GM19025 (cell line): ENCODE results near the gene MSMO1.
"Not testable (repeated sequence)": the region's sequence is repeated elsewhere in the genome, so short reads cannot be mapped to it uniquely, and the experiment has no call there.

Experiments
- ATAC-seq: cut with Tn5 transposase; IDR thresholded peaks from one replicate; pipeline ENCODE4 v1.9.1; 2021; ENCODE audit warnings: mild to moderate bottlenecking, low read depth, moderate library complexity; ENCODE audit not compliant: unreplicated experiment

Gene MSMO1

DNA sequence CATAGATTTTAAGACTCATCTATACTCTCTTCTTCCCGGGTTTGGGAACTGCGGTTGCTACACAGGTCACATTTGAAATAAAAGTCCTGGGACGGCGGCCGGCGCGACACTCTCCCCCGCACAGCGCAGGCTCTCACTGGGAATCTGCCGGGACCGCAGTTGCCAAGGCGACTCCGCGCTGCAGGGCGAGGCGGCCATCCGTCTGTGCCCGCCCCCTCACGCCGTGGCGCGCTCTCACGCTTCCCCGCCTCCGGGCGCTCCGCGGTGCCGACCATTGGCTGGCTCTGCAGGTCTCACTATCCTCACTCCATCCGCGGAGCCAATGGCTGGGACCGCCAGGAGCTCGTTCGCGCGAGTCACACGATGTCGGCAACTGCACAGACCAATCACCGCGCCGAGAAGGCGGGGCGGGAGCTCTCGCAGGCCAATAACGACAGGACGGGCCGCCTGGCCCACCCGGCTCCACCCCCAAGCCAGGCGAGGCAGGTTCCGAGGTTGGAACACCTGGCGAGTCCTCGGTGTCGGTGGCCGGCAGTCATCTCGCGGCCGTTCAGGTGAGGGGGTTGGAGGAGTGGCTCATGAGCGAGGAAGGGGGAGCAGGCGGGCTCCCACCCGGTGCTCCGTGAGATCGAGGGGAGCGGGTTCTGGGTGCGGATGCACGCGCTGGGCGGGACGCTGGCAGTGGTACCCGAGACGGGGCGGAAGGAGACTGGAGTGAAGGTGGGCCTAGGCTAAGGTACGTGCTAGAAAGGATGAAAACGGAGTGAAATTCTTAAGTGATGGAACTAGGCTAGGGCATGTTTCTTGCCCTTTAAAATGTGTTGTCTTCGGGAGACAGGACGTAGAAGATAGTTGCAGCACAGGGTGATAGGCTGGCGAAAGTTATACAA lies at the start of gene MSMO1:
Gene MSMO1 (plus strand): TSS at position 459 of the 890 bp plus-strand sequence. CDS start 5,702 bp downstream, outside the sequence.
- ATAC-seq = peak; percentile 97

- not testable (repeated sequence) for ATAC-seq
Observed at GRCh38 chr4:165279531-165279930, 47.9 kb upstream of the MSMO1 start.

GRCh38 chr4:165284697-165285096 lies 42.8 kb upstream of the MSMO1 start:
- ATAC-seq = not testable (repeated sequence)

GRCh38 chr4:165286619-165287340 lies 40.7 kb upstream of the MSMO1 start:
- peak; percentile 40 for ATAC-seq

DNA sequence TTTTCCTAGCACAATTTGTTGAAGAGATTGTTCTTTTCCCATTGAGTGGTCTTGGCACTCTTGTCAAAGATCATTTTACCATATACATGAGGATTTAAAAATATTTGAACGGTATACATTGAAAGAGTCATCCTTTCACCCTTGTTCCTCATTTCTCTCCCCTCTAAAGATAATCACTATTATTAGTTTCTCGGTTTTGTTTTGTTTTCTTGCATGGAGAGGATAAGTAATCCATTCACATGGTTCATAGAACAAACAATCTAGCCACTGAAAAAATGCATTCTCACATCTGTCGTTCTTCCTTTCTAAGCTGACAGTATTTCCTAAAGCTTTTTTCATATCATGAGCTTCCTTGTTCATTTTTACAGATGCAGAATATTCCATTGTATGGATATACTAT lies 39.2 kb upstream of the MSMO1 start:
- ATAC-seq = peak; percentile 48

GRCh38 chr4:165288639-165289422 lies 38.6 kb upstream of the MSMO1 start:
- peak; percentile 20 for ATAC-seq

- ATAC-seq = no peak
Observed at GRCh38 chr4:165289423-165289785, 38.1 kb upstream of the MSMO1 start.

- no peak for ATAC-seq
Observed at GRCh38 chr4:165293061-165293460, 34.4 kb upstream of the MSMO1 start.

DNA sequence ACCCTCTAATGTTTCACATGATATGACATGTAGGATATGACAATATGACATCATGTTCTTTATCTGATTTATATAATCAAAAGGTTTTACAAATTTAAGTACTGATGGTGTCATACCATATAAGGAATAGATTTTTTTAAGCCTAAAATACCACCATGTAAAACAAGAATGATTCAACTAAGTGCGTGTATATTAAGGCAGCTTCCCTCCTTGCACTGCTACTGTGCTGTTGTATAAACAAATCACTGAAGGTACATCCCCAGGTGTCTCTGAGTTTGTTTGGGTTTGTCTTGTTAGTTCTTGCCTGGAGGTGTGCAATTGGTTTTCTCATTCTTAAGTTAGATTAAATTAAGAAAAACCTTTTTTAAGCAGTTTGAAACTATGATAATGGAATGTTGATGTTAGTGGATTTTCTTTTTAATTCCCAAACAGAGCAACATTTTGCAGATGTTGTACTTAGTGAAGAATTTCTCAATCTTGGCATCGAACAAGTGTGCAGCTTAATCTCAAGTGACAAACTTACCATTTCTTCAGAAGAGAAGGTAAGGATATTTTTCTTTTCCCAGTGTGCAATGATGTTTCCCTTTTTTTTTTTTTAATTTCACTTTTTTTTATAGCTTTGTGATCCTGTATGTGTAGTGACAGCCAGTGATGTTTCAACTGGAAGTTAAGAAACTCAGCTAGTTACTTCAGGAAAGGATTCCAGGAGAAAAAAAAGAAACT lies 33.4 kb upstream of the MSMO1 start:
- ATAC-seq = no peak

DNA sequence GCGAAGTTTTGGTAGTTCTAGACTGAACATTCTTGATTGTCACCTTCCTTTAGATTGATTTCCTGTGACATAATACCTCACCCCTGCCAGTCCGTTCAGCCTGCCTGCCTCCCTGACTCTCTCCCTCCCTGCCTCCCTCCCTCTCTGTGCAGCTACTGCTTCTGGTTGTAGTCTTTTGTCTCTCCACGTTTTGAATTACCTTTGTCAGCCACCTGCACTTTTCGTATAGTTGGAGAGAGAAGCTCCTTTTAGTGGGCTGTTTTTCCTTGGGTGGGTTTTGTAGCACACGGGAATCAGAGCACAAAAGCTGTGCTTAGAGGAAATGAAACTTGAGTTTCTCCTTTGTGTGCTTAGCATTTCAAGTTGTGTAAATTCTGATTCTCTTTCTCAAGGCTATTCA lies 32.6 kb upstream of the MSMO1 start:
- peak; percentile 86 for ATAC-seq

DNA sequence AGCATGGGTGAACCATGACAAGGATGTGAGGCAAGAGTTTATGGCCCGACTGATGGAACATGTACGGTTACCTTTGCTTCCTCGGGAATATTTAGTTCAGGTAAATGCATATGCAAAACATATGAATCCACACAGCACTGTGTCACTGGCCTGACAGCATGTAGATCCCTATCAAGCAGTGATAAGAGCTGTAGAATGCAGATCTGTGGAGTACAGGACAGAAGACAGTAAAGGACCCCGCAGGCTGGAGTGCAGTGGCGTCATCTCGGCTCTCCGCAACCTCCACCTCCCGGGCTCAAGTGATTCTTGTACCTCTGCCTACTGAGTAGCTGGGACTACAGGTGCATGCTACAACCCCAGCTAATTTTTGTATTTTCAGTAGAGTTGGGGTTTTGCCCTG lies 29.8 kb upstream of the MSMO1 start:
- ATAC-seq = no peak

DNA sequence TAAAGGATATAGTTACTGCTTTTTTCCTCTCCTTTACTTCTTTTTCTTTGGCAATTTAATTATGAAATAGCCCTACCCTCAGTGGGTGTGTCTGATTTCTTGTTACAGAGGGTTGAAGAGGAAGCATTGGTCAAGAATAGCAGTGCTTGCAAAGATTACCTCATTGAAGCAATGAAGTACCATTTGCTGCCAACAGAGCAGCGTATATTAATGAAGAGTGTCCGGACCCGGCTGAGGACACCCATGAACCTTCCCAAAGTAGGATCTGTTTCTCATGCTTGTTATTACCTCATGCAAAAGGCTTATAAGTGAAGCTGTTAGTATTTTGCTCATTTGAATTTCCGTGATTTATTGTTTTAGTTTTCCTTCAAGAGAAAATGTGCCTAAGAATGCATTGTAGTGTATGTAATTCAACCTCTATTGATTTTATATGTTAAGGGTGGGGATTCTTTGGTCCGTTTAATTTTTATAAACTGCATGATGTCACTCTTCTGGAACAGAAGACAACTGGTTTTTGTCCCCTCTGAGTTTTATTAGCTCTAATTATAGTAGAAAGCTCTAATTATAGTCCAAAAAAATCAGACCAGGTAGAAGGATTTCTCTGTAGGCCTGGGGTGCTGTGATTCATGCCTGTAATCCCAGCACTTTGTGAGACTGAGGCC lies 27.9 kb upstream of the MSMO1 start:
- no peak for ATAC-seq

- ATAC-seq = no peak
Observed at GRCh38 chr4:165301833-165302232, 25.6 kb upstream of the MSMO1 start.

DNA sequence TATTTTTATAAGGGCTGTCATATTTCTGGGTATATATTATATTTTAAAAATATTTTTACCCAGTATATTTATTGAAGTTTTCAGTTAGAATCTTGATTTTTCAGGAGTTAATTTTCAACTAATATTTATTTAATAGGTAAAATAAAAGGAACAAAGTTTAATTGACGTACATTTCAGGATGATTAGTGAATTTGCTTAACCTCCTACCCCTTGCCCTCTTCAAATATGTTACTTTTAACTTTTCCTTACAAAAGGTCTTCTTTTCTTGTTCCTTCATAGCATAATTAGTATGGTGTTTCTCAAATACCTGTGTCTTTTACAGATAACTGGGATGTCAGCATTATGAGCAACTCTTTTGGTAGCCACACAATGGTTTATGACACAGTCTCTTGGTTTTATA lies 24.8 kb upstream of the MSMO1 start:
- no peak for ATAC-seq

DNA sequence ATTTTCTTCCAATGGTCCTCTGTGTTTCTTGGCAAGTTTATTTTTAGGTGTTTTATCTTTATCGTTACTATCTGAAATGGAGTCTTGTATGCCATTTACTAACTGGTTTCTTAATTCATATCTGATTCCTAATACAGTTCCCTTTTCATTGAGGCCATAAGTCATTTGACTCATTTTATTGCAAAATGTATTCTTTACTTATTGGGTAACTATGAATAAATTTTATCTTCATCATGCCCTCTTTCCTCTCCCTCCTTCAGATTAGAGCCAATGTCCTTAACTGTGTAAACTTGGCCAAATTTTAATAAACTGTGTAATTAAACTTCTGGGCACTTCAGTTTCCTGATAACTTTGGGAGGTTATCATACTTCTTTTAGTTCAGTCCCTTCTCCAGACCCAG lies 19.3 kb upstream of the MSMO1 start:
- no peak for ATAC-seq

- no peak for ATAC-seq
Observed at GRCh38 chr4:165308606-165309005, 18.9 kb upstream of the MSMO1 start.

DNA sequence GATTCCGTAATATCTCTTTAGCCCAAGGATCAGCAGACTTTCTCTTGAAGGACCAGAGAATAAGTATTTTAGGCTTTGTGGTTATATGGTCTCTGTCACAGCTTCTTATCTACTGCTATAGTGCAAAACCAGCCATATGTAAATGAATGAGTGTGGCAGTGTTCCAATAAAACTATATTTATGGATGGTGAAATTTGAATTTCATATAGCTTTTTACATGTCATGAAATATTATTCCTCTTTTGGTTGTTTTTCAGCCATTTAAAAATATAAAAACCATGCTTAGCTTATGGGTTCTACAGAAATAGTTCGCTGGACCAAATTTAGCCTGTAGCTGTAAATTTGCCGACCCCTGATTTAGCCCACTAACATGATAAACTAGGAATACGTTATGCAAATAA lies 18.0 kb upstream of the MSMO1 start:
- no peak for ATAC-seq

DNA sequence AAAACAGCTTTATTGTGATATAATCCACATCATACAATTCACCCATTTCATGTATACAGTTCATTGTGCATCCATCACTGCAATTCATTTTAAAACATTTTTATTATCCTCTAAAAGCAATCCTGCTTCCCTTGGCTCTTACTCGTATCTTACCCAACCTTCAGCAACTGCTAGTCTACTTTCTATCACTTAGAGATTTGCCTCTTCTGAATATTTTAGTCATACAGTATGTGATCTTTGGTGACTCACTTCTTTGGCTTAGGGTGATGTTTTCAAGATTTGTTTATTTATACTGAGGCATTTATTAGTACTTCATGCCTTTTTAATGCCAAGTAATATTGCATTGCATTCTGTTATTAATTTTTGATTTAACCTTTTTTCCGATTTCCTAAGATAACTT lies 15.0 kb upstream of the MSMO1 start:
- no peak for ATAC-seq

GRCh38 chr4:165319030-165319429 lies 8.4 kb upstream of the MSMO1 start:
- ATAC-seq = no peak

- no peak for ATAC-seq
Observed at GRCh38 chr4:165319509-165319908, 8.0 kb upstream of the MSMO1 start.
